SU-DHL-6 (cell line): ENCODE data around the gene SCML1.

Experiments used
- H2AFZ ChIP-seq: fragments of 200-600 bp; sonication (generic); 2 replicates; pipeline ENCODE4 v1.6.1; 2014; ENCODE audit warnings: low read depth, mild to moderate bottlenecking, moderate library complexity, mixed read lengths, antibody characterized with exemption, low read length; ENCODE audit not compliant: severe bottlenecking
- H3F3A ChIP-seq: fragments of 200-600 bp; shearing (Covaris generic); 2 replicates; pipeline ENCODE4 v1.6.0; 2016; ENCODE audit warnings: antibody characterized with exemption, mild to moderate bottlenecking; ENCODE audit not compliant: insufficient read depth
- H3K27ac ChIP-seq: fragments of 200-600 bp; sonication (generic); 2 replicates; pipeline ENCODE4 v1.5.1; 2016; ENCODE audit warnings: low read depth, mild to moderate bottlenecking, low read length, moderate library complexity, mixed read lengths
- H3K27me3 ChIP-seq: fragments of 200-600 bp; sonication (generic), shearing (Covaris generic); 2 replicates; pipeline ENCODE4 v1.6.0; 2014; ENCODE audit warnings: mild to moderate bottlenecking, low read length
- H3K36me3 ChIP-seq: fragments of 200-600 bp; sonication (generic); 2 replicates; pipeline ENCODE4 v1.6.1; 2014; ENCODE audit warnings: mild to moderate bottlenecking, low read length, mixed read lengths
- H3K4me2 ChIP-seq: fragments of 300-600, 200-600 bp; shearing (Covaris generic), sonication (generic); 2 replicates; pipeline ENCODE4 v1.6.0; 2014; ENCODE audit warnings: low read length, low read depth, mild to moderate bottlenecking; ENCODE audit not compliant: poor library complexity, severe bottlenecking
- H3K4me3 ChIP-seq: fragments of 200-600 bp; sonication (generic); 2 replicates; pipeline ENCODE4 v1.5.1; 2014; ENCODE audit warnings: antibody characterized with exemption, low read length, mild to moderate bottlenecking, mixed read lengths; ENCODE audit not compliant: insufficient read depth, poor library complexity, severe bottlenecking
- H3K79me2 ChIP-seq: fragments of 200-600 bp; sonication (generic); 2 replicates; pipeline ENCODE4 v1.6.1; 2014; ENCODE audit warnings: mild to moderate bottlenecking, low read length, moderate library complexity; ENCODE audit not compliant: insufficient read depth
- H3K9ac ChIP-seq: fragments of 200-600 bp; sonication (generic); 2 replicates; pipeline ENCODE4 v1.7.0; 2014; ENCODE audit warnings: mild to moderate bottlenecking, low read length
- H3K9me2 ChIP-seq: fragments of 200-600 bp; sonication (generic); replicated peaks from 2 replicates; pipeline ENCODE4 v1.6.1; 2014; ENCODE audit warnings: low read length; ENCODE audit not compliant: insufficient read depth
- H3K9me3 ChIP-seq: fragments of 200-600 bp; sonication (generic); 2 replicates; pipeline ENCODE4 v1.6.1; 2014; ENCODE audit warnings: low read length, mixed read lengths; ENCODE audit not compliant: insufficient read depth
- H4K20me1 ChIP-seq: fragments of 200-600 bp; sonication (generic); 2 replicates; pipeline ENCODE4 v1.6.1; 2014; ENCODE audit warnings: low read depth, mild to moderate bottlenecking, antibody characterized with exemption, low read length, moderate library complexity, mixed read lengths
- EZH2phosphoT487 ChIP-seq: fragments of 200-600 bp; sonication (generic), shearing (Covaris generic); conservative IDR thresholded peaks from 2 replicates; pipeline ENCODE4 v1.6.1; 2018; ENCODE audit warnings: mild to moderate bottlenecking, antibody characterized with exemption, low read length, moderate library complexity, mixed read lengths
- TF ChIP-seq, protein P1 (sequence below): fragments of 200-600 bp; sonication (generic); IDR thresholded peaks from one replicate; pipeline ENCODE4 v1.5.1; 2017; ENCODE audit warnings: antibody characterized with exemption, mild to moderate bottlenecking, low read length, moderate library complexity; ENCODE audit not compliant: insufficient read depth, poor library complexity, severe bottlenecking

Gene SCML1

GRCh38 chrX:17703201-17703600 lies 34.1 kb upstream of the SCML1 start:
- Histone ChIP-seq H3K36me3 (no peaks in the 10 kb centered on the region), H3K4me3 (no peak overlapping the region), H3K4me2 (no peak overlapping the region), H3K27me3 (no peaks in the 10 kb centered on the region), H3K9ac (no peak overlapping the region), H4K20me1 (no peaks in the 10 kb centered on the region), H3K79me2 (no peaks in the 10 kb centered on the region), H3F3A (no peaks in the 10 kb centered on the region), H3K9me3 (no peaks in the 10 kb centered on the region), H2AFZ (no peak overlapping the region), H3K27ac (no peak overlapping the region), H3K9me2 (no peaks in the 10 kb centered on the region)
- TF ChIP-seq, protein P1, sequence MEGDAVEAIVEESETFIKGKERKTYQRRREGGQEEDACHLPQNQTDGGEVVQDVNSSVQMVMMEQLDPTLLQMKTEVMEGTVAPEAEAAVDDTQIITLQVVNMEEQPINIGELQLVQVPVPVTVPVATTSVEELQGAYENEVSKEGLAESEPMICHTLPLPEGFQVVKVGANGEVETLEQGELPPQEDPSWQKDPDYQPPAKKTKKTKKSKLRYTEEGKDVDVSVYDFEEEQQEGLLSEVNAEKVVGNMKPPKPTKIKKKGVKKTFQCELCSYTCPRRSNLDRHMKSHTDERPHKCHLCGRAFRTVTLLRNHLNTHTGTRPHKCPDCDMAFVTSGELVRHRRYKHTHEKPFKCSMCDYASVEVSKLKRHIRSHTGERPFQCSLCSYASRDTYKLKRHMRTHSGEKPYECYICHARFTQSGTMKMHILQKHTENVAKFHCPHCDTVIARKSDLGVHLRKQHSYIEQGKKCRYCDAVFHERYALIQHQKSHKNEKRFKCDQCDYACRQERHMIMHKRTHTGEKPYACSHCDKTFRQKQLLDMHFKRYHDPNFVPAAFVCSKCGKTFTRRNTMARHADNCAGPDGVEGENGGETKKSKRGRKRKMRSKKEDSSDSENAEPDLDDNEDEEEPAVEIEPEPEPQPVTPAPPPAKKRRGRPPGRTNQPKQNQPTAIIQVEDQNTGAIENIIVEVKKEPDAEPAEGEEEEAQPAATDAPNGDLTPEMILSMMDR: no peak
- TF ChIP-seq EZH2phosphoT487: no peak

GRCh38 chrX:17705211-17705610 lies 32.1 kb upstream of the SCML1 start:
- H3K27ac ChIP-seq: no peak overlapping the region
- no peaks in the 10 kb centered on the region for H3K27me3 ChIP-seq
- H4K20me1 ChIP-seq: no peaks in the 10 kb centered on the region
- H3K4me3 ChIP-seq: no peak overlapping the region
- H3K79me2 ChIP-seq: no peaks in the 10 kb centered on the region
- H3K36me3 ChIP-seq: no peaks in the 10 kb centered on the region
- H2AFZ ChIP-seq: no peak overlapping the region
- TF ChIP-seq, protein P1: no peak
- TF ChIP-seq EZH2phosphoT487: no peak
- H3K9me2 ChIP-seq: no peaks in the 10 kb centered on the region
- H3K4me2 ChIP-seq: no peak overlapping the region
- no peak overlapping the region for H3K9ac ChIP-seq
- H3K9me3 ChIP-seq: no peaks in the 10 kb centered on the region
- H3F3A ChIP-seq: no peaks in the 10 kb centered on the region

DNA sequence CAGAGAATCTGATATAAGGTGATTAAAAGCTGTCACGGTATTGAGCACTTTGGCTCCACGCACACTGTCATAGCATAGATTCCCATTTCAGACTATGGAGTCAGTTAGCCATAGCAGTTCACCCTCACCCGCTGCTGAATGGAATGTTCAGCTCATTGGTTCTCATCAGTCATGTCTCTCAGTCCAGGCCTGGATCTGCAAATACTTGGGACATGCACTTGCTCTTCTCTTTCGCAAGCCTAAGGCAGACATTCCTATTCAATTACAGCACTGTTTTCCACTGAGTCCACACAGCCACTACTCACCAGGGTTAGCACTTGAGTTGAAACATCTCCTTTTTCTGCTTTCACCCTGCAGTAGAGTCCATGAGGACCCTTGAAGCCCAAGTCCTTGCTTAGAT lies 30.6 kb upstream of the SCML1 start:
- no peak overlapping the region for H3K9ac ChIP-seq
- H3K9me3 ChIP-seq: no peaks in the 10 kb centered on the region
- H3K9me2 ChIP-seq: no peaks in the 10 kb centered on the region
- H3K4me3 ChIP-seq: no peak overlapping the region
- H3K27ac ChIP-seq: no peak overlapping the region
- no peak overlapping the region for H2AFZ ChIP-seq
- TF ChIP-seq EZH2phosphoT487: no peak
- TF ChIP-seq, protein P1: no peak
- no peaks in the 10 kb centered on the region for H3F3A ChIP-seq
- H3K27me3 ChIP-seq: no peaks in the 10 kb centered on the region
- no peaks in the 10 kb centered on the region for H3K36me3 ChIP-seq
- no peaks in the 10 kb centered on the region for H3K79me2 ChIP-seq
- H4K20me1 ChIP-seq: no peaks in the 10 kb centered on the region
- H3K4me2 ChIP-seq: no peak overlapping the region
